GM12873 (cell line): Measurements from ENCODE around the gene CCDC172.

Source experiments
- TF ChIP-seq, protein P1 (sequence below): IDR thresholded peaks from 2 replicates; pipeline ENCODE4 v1.5.1; 2012; ENCODE audit warnings: low read depth, mild to moderate bottlenecking, moderate library complexity, low read length, control low read depth; ENCODE audit not compliant: insufficient read depth; ENCODE audit errors: missing control alignments

The CCDC172 gene

GRCh38 chr10:116331815-116332214 lies 7.6 kb downstream of the CCDC172 start:
- TF ChIP-seq, protein P1, sequence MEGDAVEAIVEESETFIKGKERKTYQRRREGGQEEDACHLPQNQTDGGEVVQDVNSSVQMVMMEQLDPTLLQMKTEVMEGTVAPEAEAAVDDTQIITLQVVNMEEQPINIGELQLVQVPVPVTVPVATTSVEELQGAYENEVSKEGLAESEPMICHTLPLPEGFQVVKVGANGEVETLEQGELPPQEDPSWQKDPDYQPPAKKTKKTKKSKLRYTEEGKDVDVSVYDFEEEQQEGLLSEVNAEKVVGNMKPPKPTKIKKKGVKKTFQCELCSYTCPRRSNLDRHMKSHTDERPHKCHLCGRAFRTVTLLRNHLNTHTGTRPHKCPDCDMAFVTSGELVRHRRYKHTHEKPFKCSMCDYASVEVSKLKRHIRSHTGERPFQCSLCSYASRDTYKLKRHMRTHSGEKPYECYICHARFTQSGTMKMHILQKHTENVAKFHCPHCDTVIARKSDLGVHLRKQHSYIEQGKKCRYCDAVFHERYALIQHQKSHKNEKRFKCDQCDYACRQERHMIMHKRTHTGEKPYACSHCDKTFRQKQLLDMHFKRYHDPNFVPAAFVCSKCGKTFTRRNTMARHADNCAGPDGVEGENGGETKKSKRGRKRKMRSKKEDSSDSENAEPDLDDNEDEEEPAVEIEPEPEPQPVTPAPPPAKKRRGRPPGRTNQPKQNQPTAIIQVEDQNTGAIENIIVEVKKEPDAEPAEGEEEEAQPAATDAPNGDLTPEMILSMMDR, result no peak

GRCh38 chr10:116336866-116337265 lies 12.6 kb downstream of the CCDC172 start:
- TF ChIP-seq, protein P1, result no peak

- TF ChIP-seq, protein P1, result no peak
These were observed 27.9 kb downstream of the CCDC172 start for GRCh38 chr10:116352125-116352524.

DNA sequence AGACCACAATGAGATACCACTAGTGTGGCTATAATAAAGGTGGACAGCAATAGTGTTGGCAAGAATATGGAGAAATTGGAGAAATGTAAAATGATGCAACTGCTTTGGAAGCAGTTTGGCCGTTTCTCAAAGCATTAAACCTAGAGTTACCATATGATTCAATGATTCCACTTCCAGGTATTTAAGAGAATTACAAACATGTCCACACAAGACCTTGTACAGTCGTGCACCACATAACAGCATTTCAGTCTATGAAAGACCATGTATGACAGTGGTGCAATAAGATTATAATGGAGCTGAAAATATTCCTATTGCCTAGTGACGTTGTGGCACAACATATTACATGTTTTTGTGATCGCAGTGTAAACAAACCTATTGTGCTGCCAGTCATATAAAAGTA lies 29.6 kb downstream of the CCDC172 start:
- TF ChIP-seq, protein P1, result no peak

GRCh38 chr10:116355341-116355740 lies 31.1 kb downstream of the CCDC172 start:
- TF ChIP-seq, protein P1, result no peak

DNA sequence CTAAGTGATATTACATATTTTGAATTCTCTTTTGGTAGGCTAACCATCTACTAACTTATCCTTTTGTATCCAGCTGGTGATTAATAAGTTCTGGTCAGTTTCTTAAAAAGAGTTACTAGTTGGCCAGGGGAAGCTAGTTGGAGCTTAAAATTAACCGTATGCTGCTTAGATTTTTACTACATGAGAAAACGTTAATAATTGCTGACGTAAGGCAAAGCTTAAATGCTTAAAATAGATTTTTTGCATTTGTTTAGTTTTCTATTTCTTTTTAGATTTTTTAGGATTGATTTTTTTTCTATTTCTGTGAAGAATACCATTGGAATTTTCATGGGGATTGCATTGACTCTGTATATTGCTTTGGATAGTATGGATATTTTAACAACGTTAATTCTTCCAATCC lies 32.6 kb downstream of the CCDC172 start:
- TF ChIP-seq, protein P1, result no peak

DNA sequence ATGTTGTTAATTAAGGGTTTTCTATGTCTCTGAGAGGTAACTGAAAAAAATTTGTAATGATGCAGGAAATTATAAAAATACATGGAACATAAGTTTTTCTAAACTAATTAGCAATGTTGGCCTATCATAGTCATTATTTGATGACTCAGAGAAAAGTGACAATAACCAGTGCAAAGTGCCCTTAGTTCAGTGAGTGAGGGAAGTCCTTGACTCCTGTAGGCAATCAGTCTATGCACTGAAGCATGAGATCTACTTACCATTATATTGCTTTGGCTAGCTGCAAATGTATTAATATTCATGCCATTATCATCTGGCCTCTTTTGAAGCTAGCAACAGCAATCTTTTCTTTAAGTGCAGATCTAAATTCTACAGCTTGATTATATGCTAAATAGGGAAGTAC lies 40.6 kb downstream of the CCDC172 start:
- TF ChIP-seq, protein P1, result no peak

GRCh38 chr10:116371737-116372136 lies 47.5 kb downstream of the CCDC172 start:
- TF ChIP-seq, protein P1, result no peak
